ENCODE data around the gene MRPL18.

GRCh38 chr6:159804504-159804903, 14.2 kb downstream of the MRPL18 start:
- TF ChIP-seq POLR2A (IDR thresholded peaks at IDR 0.05; ENCODE audit: low read length) (no peak), GATA1 (IDR thresholded peaks at IDR 0.05; ENCODE audit: low read depth, low read length) (no peak)
